GM12878 (cell line): ENCODE results near the gene ARL15. TPM values are rescaled to one million over a fixed set of nuclear protein-coding genes. Genes with fewer than 3 reads are reported as not detected.

Source experiments
- ATAC-seq: fragments of 200-7000 bp; cut with Tn5 transposase; 3 replicates; pipeline ENCODE4 v1.9.1; 2020; ENCODE audit warnings: mild to moderate bottlenecking, moderate library complexity
- BruUV-seq: library from RNA; stranded (reverse); fragments of 400-500 nt; replicated peaks from 2 replicates; lab custom pipeline; 2021; lab: Mats Ljungman, UMichigan
- CTCF ChIA-PET: fragments of 300-600 bp; sonication (Branson Sonifier 250); formaldehyde crosslinking; extraction: SDS; loops from one replicate; lab custom pipeline; 2021; ENCODE audit warnings: inconsistent platforms; lab: Yijun Ruan, JAX
- POLR2A ChIA-PET: fragments of 350-600 bp; formaldehyde crosslinking; extraction: SDS; loops from one replicate; lab custom pipeline; 2021; ENCODE audit warnings: inconsistent platforms; lab: Charles Lee
- RAD21 ChIA-PET: fragments of 300-600 bp; sonication (Branson Sonifier 250); formaldehyde crosslinking; loops from one replicate; lab custom pipeline; 2023; ENCODE audit warnings: antibody characterized with exemption; ENCODE audit not compliant: unreplicated experiment; lab: Charles Lee
- SMC1A ChIA-PET: fragments of 300-600 bp; sonication (Branson Sonifier 250); formaldehyde crosslinking; loops from one replicate; lab custom pipeline; 2023; ENCODE audit not compliant: unreplicated experiment, uncharacterized antibody; lab: Charles Lee
- DNase-seq: peaks from one replicate; pipeline ENCODE4 v3.0.0-alpha.2; 2011; ENCODE audit warnings: low read depth, low spot score
- FAIRE-seq: peaks from 3 replicates; lab custom pipeline; 2011; peaks lifted over from hg19 to GRCh38; lab: Jason Lieb, UNC
- H2AFZ ChIP-seq: 2 replicates; pipeline ENCODE4 v1.6.0; 2011; ENCODE audit warnings: low read depth, low read length, control low read depth; ENCODE audit not compliant: control insufficient read depth
- H3K27ac ChIP-seq: 2 replicates; pipeline ENCODE4 v1.5.1; 2011; ENCODE audit warnings: control low read depth; ENCODE audit not compliant: control insufficient read depth, insufficient read depth
- H3K27me3 ChIP-seq, 2 experiments: replicated peaks in 1 of 2; 2 replicates each; pipeline versions ENCODE4 v1.6.0 to v1.6.1; 2011; ENCODE audit warnings: low read length in 1 of 2; ENCODE audit not compliant: control insufficient read depth in 2 of 2, insufficient read depth in 2 of 2
- H3K36me3 ChIP-seq, 2 experiments: 2 replicates each; pipeline ENCODE4 v1.5.1; 2011; ENCODE audit warnings: low read length in 1 of 2; ENCODE audit not compliant: control insufficient read depth in 2 of 2, insufficient read depth in 2 of 2
- H3K4me1 ChIP-seq: 2 replicates; pipeline ENCODE4 v1.6.1; 2011; ENCODE audit warnings: mild to moderate bottlenecking, low read length, moderate library complexity, mixed read lengths; ENCODE audit not compliant: control insufficient read depth, insufficient read depth
- H3K4me2 ChIP-seq: 2 replicates; pipeline ENCODE4 v1.6.0; 2011; ENCODE audit warnings: control low read depth; ENCODE audit not compliant: control insufficient read depth, insufficient read depth
- H3K4me3 ChIP-seq: fragments of 200-600 bp; sonication (generic); 2 replicates; pipeline ENCODE4 v1.5.1; 2016
- H3K79me2 ChIP-seq: 2 replicates; pipeline ENCODE4 v1.6.0; 2011; ENCODE audit warnings: low read length; ENCODE audit not compliant: control insufficient read depth, insufficient read depth
- H3K9ac ChIP-seq: 2 replicates; pipeline ENCODE4 v1.8.0; 2011; ENCODE audit warnings: low read length, control low read depth, mixed read lengths; ENCODE audit not compliant: control insufficient read depth, insufficient read depth
- H3K9me3 ChIP-seq: replicated peaks from 3 replicates; pipeline ENCODE4 v1.5.1; 2011; ENCODE audit warnings: mild to moderate bottlenecking, low read length; ENCODE audit not compliant: control insufficient read depth, insufficient read depth
- H4K20me1 ChIP-seq: 2 replicates; pipeline ENCODE4 v1.6.0; 2011; ENCODE audit not compliant: control insufficient read depth, insufficient read depth
- ATF2 ChIP-seq: IDR thresholded peaks from 2 replicates; pipeline ENCODE4 v1.6.1; 2012; ENCODE audit warnings: low read length, inconsistent platforms
- BHLHE40 ChIP-seq, 2 experiments: fragments of 450-650 bp in 1 of 2; IDR thresholded peaks; 2 replicates each; pipeline ENCODE4 v1.6.1; 2011 to 2017; ENCODE audit warnings: low read depth in 2 of 2, borderline replicate concordance in 1 of 2, improper control_type of control experiment in 1 of 2, low read length in 1 of 2, mild to moderate bottlenecking in 1 of 2
- MLLT1 ChIP-seq: fragments of 450-650 bp; IDR thresholded peaks from 2 replicates; pipeline ENCODE4 v1.6.1; 2016; ENCODE audit warnings: mild to moderate bottlenecking
- NBN ChIP-seq: fragments of 450-650 bp; IDR thresholded peaks from 2 replicates; pipeline ENCODE4 v1.6.1; 2016
- REST ChIP-seq: IDR thresholded peaks from 2 replicates; pipeline ENCODE4 v1.6.1; 2012; ENCODE audit warnings: mild to moderate bottlenecking, low read depth, low read length
- SMARCA5 ChIP-seq: fragments of 450-650 bp; IDR thresholded peaks from 2 replicates; pipeline ENCODE4 v1.6.1; 2017; ENCODE audit warnings: mild to moderate bottlenecking
- TAF1 ChIP-seq: IDR thresholded peaks from 2 replicates; pipeline ENCODE4 v1.6.1; 2011; ENCODE audit warnings: mild to moderate bottlenecking, low read depth, low read length, borderline replicate concordance
- YY1 ChIP-seq: IDR thresholded peaks from 2 replicates; pipeline ENCODE4 v1.6.1; 2011; ENCODE audit warnings: low read depth, mild to moderate bottlenecking, low read length
- ZBTB40 ChIP-seq: fragments of 450-650 bp; IDR thresholded peaks from 2 replicates; pipeline ENCODE4 v1.6.1; 2016; ENCODE audit warnings: mild to moderate bottlenecking, moderate library complexity, borderline replicate concordance
- WGBS: methylation state at CpG from one replicate; pipeline ENCODE4 v1.1.6; 2016; ENCODE audit warnings: low lambda C conversion rate; ENCODE audit not compliant: insufficient replicate concordance, insufficient coverage; ENCODE audit errors: missing lambda C conversion rate; 5-methylcytosine and 5-hydroxymethylcytosine counted together
- in situ Hi-C: fragments of 300-500 bp; cut with MboI; formaldehyde crosslinking; loops from 9 replicates; pipeline ENCODE4 v1.14.3; 2018; ENCODE audit warnings: mixed read lengths
- intact Hi-C: fragments of 100-400 bp; cut with micrococcal nuclease; formaldehyde crosslinking; loops from one replicate; pipeline ENCODE4 v1.14.2; 2022; ENCODE audit not compliant: unreplicated experiment
- polyA plus RNA-seq, 11 experiments: library from polyadenylated mRNA; depleted of rRNA in 4 of 11; unstranded in 6 of 11; stranded (reverse) in 5 of 11; fragments of >200 nt; fragmentation: Nextera tagmentation in 4 of 11; fragmentation: Illumina TruSeq in 1 of 11; extraction: Ambion mirVana in 4 of 11; extraction: Trizol in 1 of 11; gene quantifications; 1 replicate in 1 of 11; 2 replicates in 10 of 11; pipeline versions ENCODE4 v1.2.1 to v1.2.3, GENCODE V29; 2011 to 2016; ENCODE audit warnings: inconsistent platforms in 2 of 11, missing spikeins in 2 of 11, low read depth in 1 of 11
- total RNA-seq, 4 experiments: library from RNA; depleted of rRNA in 3 of 4; stranded (reverse); fragments of >200 nt in 3 of 4; fragmentation: Illumina TruSeq in 1 of 4; extraction: Trizol in 1 of 4; gene quantifications; 2 replicates each; pipeline versions ENCODE4 v1.2.1 to v1.2.3, GENCODE V29; 2013 to 2021

The ARL15 gene
- total and polyA plus RNA-seq, 10 of the 15 experiments (the other 5 are each of a cell fraction or from before 2014, with no cell fraction given), result 3.6 to 11.0 (median 7.7) TPM

GRCh38 chr5:53908757-53909156 lies 401.6 kb downstream of the ARL15 start:
- Histone ChIP-seq H3K27ac (no peak overlapping the region), H3K36me3 (no peaks in the 10 kb centered on the region), H3K4me1 (no peaks in the 10 kb centered on the region), H2AFZ (no peak overlapping the region), H3K4me3 (no peak overlapping the region), H3K4me2 (no peak overlapping the region), H3K9me3 (no peaks in the 10 kb centered on the region), H4K20me1 (no peaks in the 10 kb centered on the region), H3K9ac (no peak overlapping the region), H3K27me3 (no peaks in the 10 kb centered on the region), H3K79me2 (no peaks in the 10 kb centered on the region)
- RAD21 ChIA-PET, result no interaction called here
- 93% methylated on average over 2 of the region's 2 CpGs for WGBS
- FAIRE-seq, result no peak
- ATAC-seq, result no peak
- no peak for DNase-seq
- intact Hi-C loops (no loop called here), in situ Hi-C loops (no loop called here)
- BruUV-seq, result no TSS peak
- POLR2A ChIA-PET, result no interaction called here
- SMC1A ChIA-PET, result no interaction called here
- CTCF ChIA-PET, result no interaction called here
- TF ChIP-seq ZBTB40, result no peak
- TF ChIP-seq MLLT1, result no peak
- TF ChIP-seq TAF1, result no peak
- no peak for TF ChIP-seq SMARCA5
- TF ChIP-seq YY1, result no peak
- TF ChIP-seq ATF2, result no peak
- TF ChIP-seq NBN, result no peak
- no peak for TF ChIP-seq BHLHE40 (IDR thresholded peaks at IDR 0.05; ENCODE audit: borderline replicate concordance in 1 of 2, low read depth in 2 of 2, low read length in 1 of 2)
- TF ChIP-seq REST, result no peak
